Femur (tissue), 1 donor: ENCODE results near the gene IL1R1.

ENCODE experiments used
- DNase-seq: peaks from one replicate; pipeline ENCODE4 v3.0.0-alpha.2; 2017

Gene IL1R1

GRCh38 chr2:102209474-102209873, 66.9 kb downstream of the IL1R1 start:
- no peak for DNase-seq

DNA sequence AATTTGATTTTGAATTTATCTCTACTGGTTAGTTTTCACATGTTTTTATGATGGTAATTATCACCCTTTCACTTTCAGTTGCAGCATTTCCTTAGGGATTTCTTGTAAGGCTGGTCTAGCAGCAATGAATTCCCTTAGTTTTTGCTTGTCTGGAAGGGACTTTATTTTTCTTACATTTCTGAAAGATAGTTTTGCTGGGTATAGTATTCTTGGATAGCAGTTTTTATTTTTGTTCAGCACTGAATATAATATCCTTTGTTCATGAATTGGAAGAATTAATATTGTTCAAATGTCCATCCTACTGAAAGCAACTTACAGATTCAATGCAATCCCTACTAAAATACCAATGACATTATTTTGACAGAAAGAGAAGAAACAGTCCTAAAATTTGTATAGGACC, 74.5 kb downstream of the IL1R1 start:
- no peak for DNase-seq

DNA sequence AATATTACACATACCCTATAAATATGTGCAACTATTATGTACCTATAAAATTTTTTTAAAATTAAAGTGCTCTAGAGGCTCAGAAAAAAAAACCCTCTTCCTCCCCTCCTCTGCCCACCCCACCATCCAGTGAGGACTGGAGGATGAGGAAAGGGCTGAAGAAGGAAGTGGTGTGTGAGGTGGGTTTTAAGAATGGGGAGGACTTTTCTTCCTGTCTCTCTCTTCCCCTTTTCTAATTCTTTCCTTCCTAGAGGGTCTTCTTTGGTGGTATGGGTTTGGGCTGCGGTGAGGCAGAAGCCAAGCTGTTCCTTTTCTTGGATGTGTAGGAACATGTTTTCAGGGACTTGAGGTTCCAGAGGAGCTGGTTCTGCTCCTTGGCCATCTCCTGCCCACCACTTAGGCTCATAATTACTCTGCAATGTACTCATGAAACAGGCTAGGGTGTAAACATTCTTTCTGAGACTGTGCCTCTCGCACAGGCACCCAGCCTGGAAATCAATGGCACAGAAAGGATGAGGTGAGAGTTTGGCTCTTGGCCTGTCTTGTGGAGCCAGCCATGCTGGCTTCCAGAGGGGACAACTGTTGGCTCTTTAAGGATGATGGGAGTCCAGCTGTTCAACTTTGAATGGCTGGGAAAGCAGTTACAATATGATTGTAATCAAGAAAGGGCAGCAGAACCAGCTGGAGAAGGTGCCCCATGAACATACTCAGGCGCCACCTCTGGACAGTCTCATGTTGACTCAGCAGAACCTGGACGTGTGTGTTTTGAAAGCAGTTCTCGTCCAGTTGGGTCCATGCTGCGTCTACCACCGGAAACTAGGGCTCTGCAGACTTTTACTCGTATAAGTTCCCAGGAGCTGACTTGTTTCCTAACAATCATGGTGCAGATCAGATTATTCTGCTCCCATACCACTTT, 82.5 kb downstream of the IL1R1 start:
- no peak for DNase-seq

DNA sequence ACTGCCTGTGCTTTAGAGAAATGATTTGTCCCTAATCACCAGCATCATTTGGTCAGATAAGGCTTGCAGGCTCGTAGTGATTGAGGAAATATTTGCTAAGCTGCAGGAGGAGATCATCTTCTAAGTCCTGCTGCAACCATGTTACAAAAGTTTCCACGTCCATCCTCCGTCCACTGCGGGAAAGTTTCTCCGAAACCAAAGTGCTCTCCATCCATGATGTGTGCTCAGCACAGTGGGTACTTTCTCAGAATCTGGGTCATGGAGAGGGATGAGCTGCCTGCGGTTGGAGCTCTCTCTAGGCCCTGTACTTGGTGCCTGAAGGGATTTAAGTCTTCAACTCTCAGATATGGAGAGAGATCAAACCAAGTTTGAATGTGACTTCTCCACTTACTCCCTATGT, 83.6 kb downstream of the IL1R1 start:
- no peak for DNase-seq

GRCh38 chr2:102226612-102227391, 84.3 kb downstream of the IL1R1 start:
- DNase-seq: no peak

DNA sequence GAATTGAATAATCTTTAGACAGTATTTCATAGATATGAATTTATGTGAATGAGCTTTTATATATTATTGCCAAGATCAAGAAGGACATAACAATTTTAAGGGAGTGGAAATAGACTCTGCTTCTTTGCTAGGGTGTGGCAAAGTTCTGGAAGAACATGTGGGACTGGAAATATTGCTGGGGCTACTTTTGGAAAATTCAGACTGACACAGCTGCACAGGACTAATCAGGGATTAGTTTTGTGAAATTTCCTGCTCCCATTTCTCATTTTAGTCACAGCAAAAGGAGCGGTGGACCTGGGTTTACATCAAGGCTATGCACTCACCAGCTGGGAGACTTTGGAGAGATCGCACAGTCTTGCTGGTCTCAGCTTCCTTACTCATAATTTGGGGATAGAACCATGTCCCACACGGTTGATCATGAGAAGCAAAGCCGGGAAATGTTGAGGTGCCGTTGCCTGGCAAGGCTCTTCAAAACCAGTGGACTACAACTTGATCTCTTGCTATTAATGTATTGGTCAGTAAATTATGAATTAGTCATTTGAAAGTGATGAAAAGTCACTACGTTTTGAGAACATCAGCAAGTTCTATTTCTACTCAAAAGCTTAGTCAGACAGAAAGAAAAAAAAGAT, 86.7 kb downstream of the IL1R1 start:
- no peak for DNase-seq
